Mucosa of gallbladder (tissue), 1 donor: ENCODE data around the gene NAGS. TPM values are rescaled to one million over a fixed set of nuclear protein-coding genes. Genes with fewer than 3 reads are reported as not detected.
"Not testable (repeated sequence)": the region's sequence is repeated elsewhere in the genome, so short reads cannot be mapped to it uniquely, and the experiment has no call there.

Experiments used
- DNase-seq: peaks from one replicate; pipeline ENCODE4 v3.0.0-alpha.2; 2020; ENCODE audit warnings: low spot score
- total RNA-seq: library from RNA; stranded (reverse); gene quantifications from one replicate; pipeline ENCODE4 v1.2.1, GENCODE V29; 2021
- donor health status: DM: no; HTN: no; CAD: no.

NAGS gene
- total RNA-seq, 1 donor from 2014 or later = 3.6 TPM

- DNase-seq = no peak
These were observed 35.6 kb downstream of the NAGS start for GRCh38 chr17:44039829-44040635.

GRCh38 chr17:44043272-44043696 lies 38.9 kb downstream of the NAGS start:
- DNase-seq = no peak

DNA sequence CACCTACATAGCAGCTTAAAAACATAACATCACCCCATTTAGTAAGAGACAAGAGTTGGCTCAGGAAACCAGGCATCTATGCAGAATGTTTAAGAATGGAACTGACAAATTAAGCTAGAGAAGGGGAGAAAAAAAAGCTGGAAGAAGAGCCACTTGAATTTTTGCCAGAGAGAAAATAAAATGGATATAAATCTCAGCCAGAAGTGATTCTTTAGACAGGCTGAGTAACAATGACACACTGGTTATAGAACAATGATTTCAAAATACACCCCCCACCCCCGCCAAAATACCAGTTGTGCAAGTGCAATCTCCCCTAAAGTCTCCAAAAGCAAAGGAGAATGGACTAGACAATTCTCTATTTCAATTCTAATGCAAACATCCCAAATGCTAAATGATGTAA lies 39.6 kb downstream of the NAGS start:
- no peak for DNase-seq

- no peak for DNase-seq
These were observed 41.1 kb downstream of the NAGS start for GRCh38 chr17:44045486-44045885.

DNA sequence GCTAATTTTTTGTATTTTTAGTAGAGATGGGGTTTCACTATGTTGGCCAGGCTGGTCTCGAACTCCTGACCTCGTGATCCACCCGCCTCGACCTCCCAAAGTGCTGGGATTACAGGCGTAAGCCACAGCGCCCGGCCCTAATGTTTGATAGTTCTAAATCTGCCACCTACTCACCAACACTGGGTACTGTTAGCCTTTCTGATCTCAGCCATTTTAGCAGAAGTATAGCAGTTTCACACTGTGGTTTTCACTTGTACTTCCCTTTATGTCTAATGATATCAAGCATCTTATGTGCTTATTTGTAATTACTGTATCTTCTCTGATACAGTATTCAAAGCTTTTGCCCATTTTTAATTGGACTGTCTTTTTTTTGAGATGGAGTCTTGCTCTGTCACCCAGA lies 42.5 kb downstream of the NAGS start:
- not testable (repeated sequence) for DNase-seq

GRCh38 chr17:44049294-44050060 lies 45.1 kb downstream of the NAGS start:
- no peak for DNase-seq

- DNase-seq = no peak
These were observed 48.9 kb downstream of the NAGS start for GRCh38 chr17:44053125-44053872.

Other genes starting within 250 kb of the NAGS start
- gene SOST, start 245.8 kb upstream of the NAGS start, total RNA-seq = not detected
- 127 TPM for gene DUSP3, start 225.6 kb upstream of the NAGS start, total RNA-seq
- not detected for gene CFAP97D1, start 224.2 kb upstream of the NAGS start, total RNA-seq
- 19.2 TPM for gene MPP3, start 171.5 kb upstream of the NAGS start, total RNA-seq
- 1.5 TPM for gene CD300LG, start 157.4 kb upstream of the NAGS start, total RNA-seq
- 7.0 TPM for gene MPP2, start 97.1 kb upstream of the NAGS start, total RNA-seq
- not detected for gene PPY, start 62.1 kb upstream of the NAGS start, total RNA-seq
- not detected for gene PYY, start 50.7 kb upstream of the NAGS start, total RNA-seq
- 33.4 TPM for gene TMEM101, start 10.3 kb downstream of the NAGS start, total RNA-seq
- 47.3 TPM for gene LSM12, start 62.0 kb downstream of the NAGS start, total RNA-seq
- 62.3 TPM for gene G6PC3, start 66.1 kb downstream of the NAGS start, total RNA-seq
- gene HDAC5, start 119.0 kb downstream of the NAGS start, total RNA-seq = 87.4 TPM
- gene HROB, start 137.3 kb downstream of the NAGS start, total RNA-seq = 1.0 TPM
- gene ASB16, start 166.1 kb downstream of the NAGS start, total RNA-seq = 0.58 TPM
- gene TMUB2, start 182.3 kb downstream of the NAGS start, total RNA-seq = 49.4 TPM
- gene ATXN7L3, start 195.3 kb downstream of the NAGS start, total RNA-seq = 77.0 TPM
- 95.6 TPM for gene UBTF, start 215.1 kb downstream of the NAGS start, total RNA-seq